Keratinocyte (primary cell): ENCODE measurements around the gene SLC16A1. TPM values are rescaled to one million over a fixed set of nuclear protein-coding genes. Genes with fewer than 3 reads are reported as not detected.

Experiments
- DNase-seq: peaks from one replicate; pipeline ENCODE4 v3.0.0-alpha.2; 2011; ENCODE audit warnings: low read depth, missing footprints, low spot score
- FAIRE-seq: peaks from 2 replicates; lab custom pipeline; 2011; peaks lifted over from hg19 to GRCh38; lab: Jason Lieb, UNC
- H2AFZ ChIP-seq: 2 replicates; pipeline ENCODE4 v1.6.0; 2012; ENCODE audit warnings: low read length, control low read depth, inconsistent platforms; ENCODE audit not compliant: control insufficient read depth
- H3K27ac ChIP-seq: 2 replicates; pipeline ENCODE4 v1.5.1; 2011; ENCODE audit warnings: low read length; ENCODE audit not compliant: control insufficient read depth, insufficient read depth
- H3K27me3 ChIP-seq: 3 replicates; pipeline ENCODE4 v1.6.0; 2011; ENCODE audit warnings: low read length; ENCODE audit not compliant: control insufficient read depth, insufficient read depth; ENCODE audit errors: extremely low read depth
- H3K36me3 ChIP-seq, 2 experiments: 2 replicates in 1 of 2; 3 replicates in 1 of 2; pipeline ENCODE4 v1.5.1; 2011; ENCODE audit warnings: low read length in 2 of 2, mild to moderate bottlenecking in 1 of 2; ENCODE audit not compliant: control insufficient read depth in 2 of 2, insufficient read depth in 2 of 2; ENCODE audit errors: extremely low read depth in 1 of 2
- H3K4me1 ChIP-seq: 3 replicates; pipeline ENCODE4 v1.5.1; 2011; ENCODE audit warnings: low read length; ENCODE audit not compliant: control insufficient read depth, insufficient read depth; ENCODE audit errors: extremely low read depth
- H3K4me2 ChIP-seq: 3 replicates; pipeline ENCODE4 v1.6.0; 2011; ENCODE audit warnings: low read depth, low read length; ENCODE audit not compliant: control insufficient read depth, insufficient read depth; ENCODE audit errors: extremely low read depth
- H3K4me3 ChIP-seq, 3 experiments: fragments of 200-600 bp in 1 of 3; sonication (generic) in 1 of 3; 2 replicates in 2 of 3; 3 replicates in 1 of 3; pipeline ENCODE4 v1.5.1; 2011 to 2016; ENCODE audit warnings: low read length in 3 of 3, mild to moderate bottlenecking in 3 of 3, control low read depth in 2 of 3, inconsistent platforms in 1 of 3, low read depth in 1 of 3, mixed read lengths in 1 of 3, mixed run types in 1 of 3, moderate library complexity in 1 of 3; ENCODE audit not compliant: control insufficient read depth in 2 of 3, insufficient read depth in 2 of 3; ENCODE audit errors: extremely low read depth in 1 of 3
- H3K79me2 ChIP-seq: 2 replicates; pipeline ENCODE4 v1.6.0; 2012; ENCODE audit warnings: low read length; ENCODE audit not compliant: control insufficient read depth, insufficient read depth
- H3K9ac ChIP-seq: 3 replicates; pipeline ENCODE4 v1.6.0; 2011; ENCODE audit warnings: low read length; ENCODE audit not compliant: control insufficient read depth, insufficient read depth; ENCODE audit errors: extremely low read depth
- H3K9me1 ChIP-seq: 3 replicates; pipeline ENCODE4 v1.6.0; 2011; ENCODE audit warnings: low read length; ENCODE audit not compliant: control insufficient read depth, insufficient read depth; ENCODE audit errors: extremely low read depth
- H3K9me3 ChIP-seq: 2 replicates; pipeline ENCODE4 v1.5.1; 2012; ENCODE audit warnings: low read depth, low read length; ENCODE audit not compliant: control insufficient read depth
- H4K20me1 ChIP-seq: 3 replicates; pipeline ENCODE4 v1.6.0; 2011; ENCODE audit warnings: low read length; ENCODE audit not compliant: control insufficient read depth, insufficient read depth; ENCODE audit errors: extremely low read depth
- EZH2 ChIP-seq: IDR thresholded peaks from one replicate; pipeline ENCODE4 v1.6.1; 2012; ENCODE audit warnings: inconsistent platforms, mild to moderate bottlenecking, low read length, moderate library complexity
- dilution Hi-C: fragments of 300-500 bp; cut with MboI; formaldehyde crosslinking; loops from one replicate; pipeline ENCODE4 v1.7.0; 2020; ENCODE audit warnings: low sequenced_read_pairs; ENCODE audit not compliant: extremely low pct_ligation_motif_present
- polyA plus RNA-seq, 5 experiments: library from polyadenylated mRNA; depleted of rRNA in 3 of 5; stranded (reverse) in 3 of 5; stranded (forward) in 1 of 5; unstranded in 1 of 5; fragments of >200 nt; gene quantifications; 1 replicate in 1 of 5; 2 replicates in 3 of 5; 3 replicates in 1 of 5; pipeline versions ENCODE4 v1.2.1 to v1.2.3, GENCODE V29; 2011 to 2012; ENCODE audit warnings: missing spikeins in 2 of 5, low read depth in 1 of 5, low replicate concordance in 1 of 5
- TF ChIP-seq, protein P1 (sequence below), 3 experiments: IDR thresholded peaks in 1 of 3; conservative IDR thresholded peaks in 1 of 3; optimal IDR thresholded peaks in 1 of 3; 2 replicates in 2 of 3; 3 replicates in 1 of 3; pipeline versions ENCODE3 to v1.5.1; 2011; ENCODE audit warnings: low read length in 3 of 3, mild to moderate bottlenecking in 3 of 3, moderate library complexity in 2 of 3, control low read depth in 1 of 3, inconsistent platforms in 1 of 3; ENCODE audit not compliant: insufficient read depth in 2 of 3; ENCODE audit errors: extremely low read depth in 1 of 3

Gene SLC16A1
- polyA plus RNA-seq, 1 donor (not counting 4 experiments of a cell fraction or from before 2014, with no cell fraction given) = 242 TPM

DNA sequence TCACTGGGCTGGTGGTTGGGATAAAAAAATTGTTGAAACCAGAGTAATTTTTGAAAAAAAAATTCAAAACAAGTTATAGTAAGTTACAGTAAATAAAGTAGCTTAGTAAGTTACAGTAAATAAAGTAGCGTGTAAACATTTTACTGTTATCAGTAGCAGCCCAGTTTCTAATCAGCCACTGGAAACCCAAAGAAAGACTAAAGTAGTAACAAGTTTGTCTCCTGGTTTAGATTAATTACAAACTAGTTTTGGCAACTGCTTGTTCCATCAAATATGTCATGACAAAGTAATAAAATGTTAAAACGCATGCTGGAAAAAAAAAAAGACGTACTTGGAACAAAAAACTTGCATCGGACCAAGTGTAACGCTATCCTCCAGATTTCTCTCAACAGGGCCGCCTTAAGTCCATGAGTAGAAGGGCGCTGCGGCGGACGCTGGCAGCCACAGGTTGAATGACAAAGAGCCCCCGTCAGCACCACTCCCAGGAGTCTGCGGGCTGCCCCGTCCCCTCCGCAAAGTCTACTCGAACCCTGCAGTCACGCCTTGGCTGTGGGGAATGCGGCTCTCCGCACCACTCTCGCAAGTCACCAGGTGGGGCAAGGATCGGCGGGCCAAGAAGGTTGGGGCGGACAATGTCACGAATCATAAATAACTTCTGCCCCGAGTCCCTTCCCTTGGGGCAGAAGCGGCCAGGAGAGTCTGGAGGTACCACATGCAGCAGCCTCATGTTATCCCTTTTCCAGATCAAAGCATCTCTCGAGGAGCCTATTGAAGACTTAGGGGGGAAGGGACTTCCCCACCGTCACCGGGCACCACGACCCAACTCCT is 837 bp downstream of the SLC16A1 start:
- H3K36me3 ChIP-seq = peaks cover 0 to 18% of the 10 kb centered on the region in 2 experiments
- peaks cover 26% of the 10 kb centered on the region for H3K4me1 ChIP-seq
- no peaks in the 10 kb centered on the region for H3K9me3 ChIP-seq
- H3K27ac ChIP-seq = peak overlapping the region; percentile 92
- no peaks in the 10 kb centered on the region for H3K27me3 ChIP-seq
- H3K4me3 ChIP-seq = peak overlapping the region; percentile 76 to 89 (median 89)
- peak overlapping the region; percentile 75 for H2AFZ ChIP-seq
- peaks cover 16% of the 10 kb centered on the region for H4K20me1 ChIP-seq
- FAIRE-seq (no peak), DNase-seq (no peak)
- dilution Hi-C loops = no loop called here
- TF ChIP-seq, protein P1, sequence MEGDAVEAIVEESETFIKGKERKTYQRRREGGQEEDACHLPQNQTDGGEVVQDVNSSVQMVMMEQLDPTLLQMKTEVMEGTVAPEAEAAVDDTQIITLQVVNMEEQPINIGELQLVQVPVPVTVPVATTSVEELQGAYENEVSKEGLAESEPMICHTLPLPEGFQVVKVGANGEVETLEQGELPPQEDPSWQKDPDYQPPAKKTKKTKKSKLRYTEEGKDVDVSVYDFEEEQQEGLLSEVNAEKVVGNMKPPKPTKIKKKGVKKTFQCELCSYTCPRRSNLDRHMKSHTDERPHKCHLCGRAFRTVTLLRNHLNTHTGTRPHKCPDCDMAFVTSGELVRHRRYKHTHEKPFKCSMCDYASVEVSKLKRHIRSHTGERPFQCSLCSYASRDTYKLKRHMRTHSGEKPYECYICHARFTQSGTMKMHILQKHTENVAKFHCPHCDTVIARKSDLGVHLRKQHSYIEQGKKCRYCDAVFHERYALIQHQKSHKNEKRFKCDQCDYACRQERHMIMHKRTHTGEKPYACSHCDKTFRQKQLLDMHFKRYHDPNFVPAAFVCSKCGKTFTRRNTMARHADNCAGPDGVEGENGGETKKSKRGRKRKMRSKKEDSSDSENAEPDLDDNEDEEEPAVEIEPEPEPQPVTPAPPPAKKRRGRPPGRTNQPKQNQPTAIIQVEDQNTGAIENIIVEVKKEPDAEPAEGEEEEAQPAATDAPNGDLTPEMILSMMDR (optimal IDR thresholded peaks at IDR 0.05 in 1 of 3, IDR thresholded peaks at IDR 0.05 in 1 of 3, conservative IDR thresholded peaks at IDR 0.05 in 1 of 3; ENCODE audit: extremely low read depth in 1 of 3, insufficient read depth in 2 of 3, low read length in 3 of 3) = peak in 1 of 3 experiments; percentile 9
- TF ChIP-seq EZH2 = no peak
- H3K79me2 ChIP-seq = peaks cover 95% of the 10 kb centered on the region
- H3K4me2 ChIP-seq = peak overlapping the region; percentile 90
- H3K9ac ChIP-seq = peak overlapping the region; percentile 95
- H3K9me1 ChIP-seq = peaks cover 5% of the 10 kb centered on the region

DNA sequence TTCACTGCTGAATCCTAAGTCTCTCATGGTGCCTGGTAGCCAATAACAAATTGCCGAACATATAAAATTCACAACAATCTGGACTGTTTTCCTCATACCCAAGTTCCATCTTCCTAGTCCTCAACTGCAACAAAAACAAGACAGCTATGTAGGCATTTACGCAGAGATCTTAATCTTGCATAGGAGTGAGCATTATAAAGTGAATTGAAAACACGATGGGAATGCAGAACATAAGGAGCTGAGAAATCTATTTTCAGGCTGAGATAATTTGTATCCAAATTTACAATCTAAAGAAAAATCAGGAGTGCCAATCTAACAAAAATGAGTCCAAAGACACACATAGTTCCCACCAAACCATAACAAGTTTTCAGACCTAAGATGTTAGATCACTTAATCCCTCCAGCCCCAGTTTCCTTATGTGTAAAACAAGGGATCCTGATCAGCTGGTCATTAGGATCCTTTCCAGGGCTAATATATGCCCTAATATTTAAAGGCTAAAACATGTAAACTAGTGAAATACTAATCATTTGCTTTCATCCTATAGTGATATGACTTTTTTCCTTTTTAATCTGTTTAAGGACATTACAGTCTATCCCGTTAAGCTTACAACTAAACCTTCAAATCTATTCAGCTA is 1.9 kb downstream of the SLC16A1 start:
- no peaks in the 10 kb centered on the region for H3K9me3 ChIP-seq
- H3K4me3 ChIP-seq = peak overlapping the region; percentile 76 to 89 (median 89)
- no peak for FAIRE-seq
- H3K27me3 ChIP-seq = no peaks in the 10 kb centered on the region
- peaks cover 5% of the 10 kb centered on the region for H3K9me1 ChIP-seq
- TF ChIP-seq, protein P1 (optimal IDR thresholded peaks at IDR 0.05 in 1 of 3, IDR thresholded peaks at IDR 0.05 in 1 of 3, conservative IDR thresholded peaks at IDR 0.05 in 1 of 3; ENCODE audit: extremely low read depth in 1 of 3, insufficient read depth in 2 of 3, low read length in 3 of 3) = no peak
- no peak for TF ChIP-seq EZH2
- H3K4me2 ChIP-seq = peak overlapping the region; percentile 90
- no peak for DNase-seq
- peak overlapping the region; percentile 92 for H3K27ac ChIP-seq
- peaks cover 22% of the 10 kb centered on the region for H3K4me1 ChIP-seq
- H2AFZ ChIP-seq = no peak overlapping the region
- peaks cover 0 to 17% of the 10 kb centered on the region in 2 experiments for H3K36me3 ChIP-seq
- peak overlapping the region; percentile 95 for H3K9ac ChIP-seq
- H3K79me2 ChIP-seq = peaks cover 98% of the 10 kb centered on the region
- peaks cover 22% of the 10 kb centered on the region for H4K20me1 ChIP-seq
- dilution Hi-C loops = no loop called here
